HG03432 (cell line): ENCODE data around the gene MAP4K4.

Experiments used
- ATAC-seq: cut with Tn5 transposase; IDR thresholded peaks from one replicate; pipeline ENCODE4 v1.9.1; 2021; ENCODE audit warnings: mild to moderate bottlenecking, moderate library complexity; ENCODE audit not compliant: unreplicated experiment

The MAP4K4 gene

GRCh38 chr2:101697124-101698013 lies at the start of gene MAP4K4:
MAP4K4 (plus strand) TSS chr2:101697707; CDS start chr2:101698081, 374 bp downstream.
- ATAC-seq, result peak; percentile 63

- no peak for ATAC-seq
Observed at GRCh38 chr2:101653469-101653868, 44.0 kb upstream of the MAP4K4 start.

- no peak for ATAC-seq
Observed at GRCh38 chr2:101655702-101656422, 41.6 kb upstream of the MAP4K4 start.

GRCh38 chr2:101657787-101658186 lies 39.7 kb upstream of the MAP4K4 start:
- ATAC-seq, result no peak

- ATAC-seq, result no peak
Observed at GRCh38 chr2:101658387-101658786, 39.1 kb upstream of the MAP4K4 start.

- no peak for ATAC-seq
Observed at GRCh38 chr2:101665312-101665711, 32.2 kb upstream of the MAP4K4 start.

GRCh38 chr2:101667823-101668222 lies 29.7 kb upstream of the MAP4K4 start:
- ATAC-seq, result no peak

GRCh38 chr2:101672047-101672446 lies 25.5 kb upstream of the MAP4K4 start:
- no peak for ATAC-seq

- no peak for ATAC-seq
Observed at GRCh38 chr2:101673920-101674319, 23.6 kb upstream of the MAP4K4 start.

- peak; percentile 50 for ATAC-seq
Observed at GRCh38 chr2:101675512-101675911, 22.0 kb upstream of the MAP4K4 start.

- no peak for ATAC-seq
Observed at GRCh38 chr2:101676674-101677073, 20.8 kb upstream of the MAP4K4 start.

- ATAC-seq, result no peak
Observed at GRCh38 chr2:101677658-101678057, 19.8 kb upstream of the MAP4K4 start.

GRCh38 chr2:101678379-101678778 lies 19.1 kb upstream of the MAP4K4 start:
- no peak for ATAC-seq

GRCh38 chr2:101679037-101679726 lies 18.3 kb upstream of the MAP4K4 start:
- ATAC-seq, result no peak

- no peak for ATAC-seq
Observed at GRCh38 chr2:101679801-101680487, 17.6 kb upstream of the MAP4K4 start.

GRCh38 chr2:101682311-101682710 lies 15.2 kb upstream of the MAP4K4 start:
- ATAC-seq, result no peak

- ATAC-seq, result no peak
Observed at GRCh38 chr2:101684313-101684712, 13.2 kb upstream of the MAP4K4 start.

GRCh38 chr2:101688261-101688660 lies 9.2 kb upstream of the MAP4K4 start:
- ATAC-seq, result no peak

- no peak for ATAC-seq
Observed at GRCh38 chr2:101689114-101689825, 8.2 kb upstream of the MAP4K4 start.

GRCh38 chr2:101690547-101691152 lies 6.9 kb upstream of the MAP4K4 start:
- ATAC-seq, result no peak
